Activated T-helper 1 cell treated with anti-CD3 and anti-CD28 coated beads, Interleukin-12 subunit alpha, Interleukin-12 subunit beta, Interleukin-2, Interleukin-4 antibody, amounts not matched to agents 30 ng/mL and 10 ng/mL and 1 ng/mL, durations not matched to agents 14 hours and 24 hours and 36 hours (primary cell): Measurements from ENCODE around the gene VWA7. TPM values are rescaled to one million over a fixed set of nuclear protein-coding genes. Genes with fewer than 3 reads are reported as not detected.
"Not testable (repeated sequence)": the region's sequence is repeated elsewhere in the genome, so short reads cannot be mapped to it uniquely, and the experiment has no call there.

Source experiments
- DNase-seq: peaks from one replicate; pipeline ENCODE4 v3.0.0; 2021; ENCODE audit warnings: low spot score
- H3K27ac Mint-ChIP-seq: one replicate; pipeline ENCODE4 v1.8.0; 2021; ENCODE audit warnings: mild to moderate bottlenecking, mixed read lengths
- H3K27me3 Mint-ChIP-seq: one replicate; pipeline ENCODE4 v1.8.0; 2022; ENCODE audit warnings: mild to moderate bottlenecking, moderate library complexity, mixed read lengths; ENCODE audit not compliant: insufficient read depth
- H3K36me3 Mint-ChIP-seq: one replicate; pipeline ENCODE4 v1.8.0; 2021; ENCODE audit warnings: low read depth, mixed read lengths
- H3K4me1 Mint-ChIP-seq: one replicate; pipeline ENCODE4 v1.8.0; 2021; ENCODE audit warnings: low read depth, mixed read lengths
- H3K4me3 Mint-ChIP-seq: one replicate; pipeline ENCODE4 v1.8.0; 2021; ENCODE audit warnings: mild to moderate bottlenecking, moderate library complexity, mixed read lengths
- H3K9me3 Mint-ChIP-seq: one replicate; pipeline ENCODE4 v1.8.0; 2021; ENCODE audit warnings: mixed read lengths
- intact Hi-C: fragments of 100-400 bp; cut with micrococcal nuclease; formaldehyde crosslinking; loops from one replicate; pipeline ENCODE4 v1.15.1; 2024
- total RNA-seq: library from RNA; stranded (reverse); gene quantifications from 2 replicates; pipeline ENCODE4 v1.2.3, GENCODE V29; 2022

The VWA7 gene
- total RNA-seq, 1 donor from 2014 or later = 2.9 TPM

DNA sequence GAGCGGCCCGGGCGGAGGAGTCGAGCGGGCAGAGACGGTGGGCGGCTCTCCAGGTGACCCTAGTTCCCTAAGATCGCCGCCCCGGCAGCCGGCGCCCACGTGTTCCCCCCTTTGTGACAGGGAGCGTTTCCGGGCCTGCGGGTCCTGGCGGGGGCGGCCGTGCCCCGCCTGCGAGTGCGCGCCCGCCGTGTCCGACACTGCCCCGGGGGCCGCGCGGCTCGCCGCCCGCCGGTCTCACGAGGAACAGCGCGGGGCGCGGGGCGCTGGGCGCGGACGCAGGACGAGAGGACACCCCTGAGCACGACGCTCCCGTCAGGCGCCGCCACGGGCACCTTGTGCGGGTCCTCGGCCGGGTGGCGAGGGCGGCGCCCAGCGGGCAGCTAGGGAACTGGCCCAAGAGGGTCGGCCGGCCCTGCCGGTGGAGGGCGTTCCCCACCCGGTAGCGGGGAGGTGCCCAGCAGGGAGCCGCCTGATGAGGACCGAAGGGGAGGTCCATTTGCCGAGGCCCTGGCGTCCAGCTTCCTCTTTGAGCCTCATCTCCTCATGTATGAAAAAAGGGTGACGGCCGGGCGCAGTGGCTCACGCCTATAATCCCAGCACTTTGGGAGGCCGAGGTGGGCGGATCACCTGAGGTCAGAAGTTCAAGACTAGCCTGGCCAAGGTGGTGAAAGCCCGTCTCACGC, 18.6 kb upstream of the VWA7 start, which contains the start of gene VARS1:
Gene VARS1 (minus strand): TSS at position 137 of the 683 bp plus-strand sequence. CDS start 535 bp downstream, outside the sequence.
- DNase-seq = peak; percentile 84
- H3K4me1 Mint-ChIP-seq = peaks cover 36% of the 10 kb centered on the region
- H3K4me3 Mint-ChIP-seq = peak within 1 kb of the TSS; percentile 86
- intact Hi-C loops = loop anchor here (1.0 to 2.0 kb wide), 8 partner anchors 11 to 92 kb away; partner anchors contain the start of genes ABHD16A, HSPA1B, LSM2 and VWA7
- H3K9me3 Mint-ChIP-seq = no peaks in the 10 kb centered on the region
- H3K36me3 Mint-ChIP-seq = peaks cover 28% of the 10 kb centered on the region
- H3K27ac Mint-ChIP-seq = peak within 1 kb of the TSS; percentile 96
- H3K27me3 Mint-ChIP-seq = no peaks in the 10 kb centered on the region

DNA sequence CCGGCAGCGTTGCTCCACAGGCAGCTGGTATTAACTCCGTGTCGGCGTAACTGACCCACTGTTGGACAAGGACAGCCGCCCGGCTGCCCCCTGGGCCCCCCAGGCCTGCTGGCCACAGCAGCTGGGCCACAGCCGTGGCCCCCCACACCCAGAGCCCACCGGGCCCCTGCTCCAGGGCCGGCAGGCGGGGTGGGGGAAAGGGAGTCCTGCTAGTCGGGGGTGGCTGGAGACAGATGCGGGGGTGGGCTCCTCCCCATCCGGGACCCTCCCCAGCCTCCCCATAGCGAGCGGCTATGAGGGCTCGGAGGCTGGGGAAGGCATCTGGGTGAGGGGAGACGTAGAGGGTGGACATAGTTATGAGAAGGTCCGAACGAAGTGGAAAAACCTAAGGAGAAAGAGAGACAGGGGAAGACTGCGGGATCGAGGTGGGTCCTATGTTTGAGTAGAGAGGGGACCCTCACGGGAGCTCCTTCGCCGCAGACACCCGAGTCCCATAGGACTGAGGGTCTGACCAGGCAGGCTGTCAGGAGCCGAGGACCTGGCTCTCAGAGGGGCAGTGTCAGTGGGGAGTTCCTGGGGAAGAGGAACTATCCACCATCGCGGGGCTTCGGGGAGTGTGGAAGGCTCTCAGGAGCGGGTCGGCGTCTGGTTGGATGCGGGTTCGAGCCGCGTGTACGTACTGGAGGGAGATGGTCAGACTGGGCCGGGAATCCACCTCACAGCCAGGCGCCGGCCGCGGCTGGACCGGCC, 17.9 kb upstream of the VWA7 start:
- Mint-ChIP-seq H3K4me3 (peak overlapping the region; percentile 86), H3K36me3 (peaks cover 31% of the 10 kb centered on the region), H3K9me3 (no peaks in the 10 kb centered on the region), H3K27me3 (no peaks in the 10 kb centered on the region), H3K27ac (peak overlapping the region; percentile 96), H3K4me1 (peaks cover 40% of the 10 kb centered on the region)
- DNase-seq = no peak
- intact Hi-C loops = loop anchor here (1.0 to 2.0 kb wide), 5 partner anchors 18 to 92 kb away; partner anchors contain the start of genes ABHD16A and VWA7

DNA sequence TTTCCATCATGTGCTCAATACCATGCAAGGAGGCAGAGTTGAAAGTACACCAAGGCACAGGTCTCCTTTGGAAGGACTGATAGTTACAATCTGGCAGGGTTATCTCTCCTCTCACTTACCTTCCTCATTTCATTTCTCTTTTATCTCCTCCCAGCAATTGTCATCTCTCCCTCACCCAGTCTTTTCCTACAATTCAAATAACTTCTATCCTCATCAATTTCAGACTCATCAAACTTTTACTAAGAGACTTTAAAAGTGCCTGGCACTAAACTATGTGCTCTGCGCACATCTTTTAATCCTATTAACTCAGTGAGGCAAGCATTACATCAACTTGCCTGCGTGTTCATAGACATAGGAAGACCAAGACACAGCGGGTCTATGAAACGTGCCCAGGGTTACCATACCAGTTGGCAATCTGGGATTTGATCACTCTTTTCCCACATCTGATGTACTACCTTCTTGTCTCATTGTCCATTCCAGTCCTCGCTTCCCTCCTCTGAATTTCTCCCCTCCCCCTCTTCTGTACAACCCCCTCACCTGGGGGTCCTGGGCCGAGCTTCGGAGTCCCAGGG, 17.3 kb upstream of the VWA7 start:
- peaks cover 40% of the 10 kb centered on the region for H3K4me1 Mint-ChIP-seq
- peak overlapping the region; percentile 78 for H3K27ac Mint-ChIP-seq
- DNase-seq = no peak
- intact Hi-C loops = loop anchor here (2.0 kb wide), 1 partner anchor 40 kb away; no protein-coding TSS in a partner anchor
- peak overlapping the region; percentile 86 for H3K4me3 Mint-ChIP-seq
- H3K27me3 Mint-ChIP-seq = no peaks in the 10 kb centered on the region
- no peaks in the 10 kb centered on the region for H3K9me3 Mint-ChIP-seq
- H3K36me3 Mint-ChIP-seq = peaks cover 35% of the 10 kb centered on the region

DNA sequence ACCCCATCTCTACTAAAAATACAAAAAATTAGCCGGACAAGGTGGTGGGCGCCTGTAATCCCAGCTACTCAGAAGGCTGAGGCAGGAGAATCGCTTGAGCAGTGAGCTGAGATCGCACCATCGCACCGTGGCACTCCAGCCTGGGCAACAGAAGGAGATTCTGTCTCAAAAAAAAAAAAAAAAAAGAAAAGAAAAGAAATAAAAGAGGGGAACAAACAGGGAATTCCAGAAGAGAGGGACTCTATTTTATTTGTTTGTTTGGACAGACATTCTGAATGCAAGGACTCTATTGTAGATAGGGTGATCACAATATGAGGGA, 16.8 kb upstream of the VWA7 start:
- Mint-ChIP-seq H3K4me1 (peaks cover 40% of the 10 kb centered on the region), H3K27ac (peak overlapping the region; percentile 24), H3K4me3 (peak overlapping the region; percentile 86), H3K36me3 (peaks cover 39% of the 10 kb centered on the region)
- not testable (repeated sequence) for DNase-seq, H3K27me3 Mint-ChIP-seq, H3K9me3 Mint-ChIP-seq
- intact Hi-C loops = loop anchor here (2.0 kb wide), 1 partner anchor 41 kb away; no protein-coding TSS in a partner anchor

DNA sequence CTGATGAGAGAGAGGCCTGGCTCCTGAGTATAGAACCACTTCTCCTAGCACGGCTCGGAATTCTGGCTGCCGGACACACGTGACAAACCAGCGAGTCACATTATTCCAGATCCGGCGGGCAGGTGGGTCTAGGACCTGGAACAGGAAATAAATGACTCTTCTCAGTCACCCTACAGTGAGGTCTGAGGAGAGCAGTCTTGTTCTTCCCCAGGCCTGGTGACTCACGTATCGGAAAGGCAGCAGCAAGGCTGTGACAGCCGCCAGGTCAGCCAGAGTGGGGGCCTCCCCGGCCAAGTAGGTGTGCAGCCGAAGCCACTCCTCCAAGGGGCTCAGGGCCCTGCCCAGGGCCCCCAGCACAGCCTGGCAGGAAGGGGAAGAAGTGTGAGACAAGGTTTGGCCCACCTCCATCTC, 15.6 kb upstream of the VWA7 start:
- peaks cover 33% of the 10 kb centered on the region for H3K4me1 Mint-ChIP-seq
- H3K27ac Mint-ChIP-seq = no peak overlapping the region
- H3K9me3 Mint-ChIP-seq = no peaks in the 10 kb centered on the region
- H3K36me3 Mint-ChIP-seq = peaks cover 35% of the 10 kb centered on the region
- H3K4me3 Mint-ChIP-seq = peak overlapping the region; percentile 86
- intact Hi-C loops = no loop called here
- no peaks in the 10 kb centered on the region for H3K27me3 Mint-ChIP-seq
- DNase-seq = no peak

DNA sequence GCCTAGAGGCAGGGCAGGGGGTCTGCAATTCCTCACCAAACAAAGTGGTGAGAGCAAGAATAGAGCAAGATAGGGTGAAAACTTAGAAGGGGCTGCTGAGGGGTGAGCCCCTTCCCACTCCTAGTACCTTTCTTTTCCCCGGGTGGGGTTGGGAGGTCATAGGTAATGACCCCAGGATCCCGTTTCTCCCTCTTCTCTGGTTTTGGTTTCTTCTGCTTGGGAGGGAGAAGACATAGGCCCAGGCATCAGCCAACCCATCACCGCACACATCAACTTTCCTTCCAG, 14.9 kb upstream of the VWA7 start:
- H3K36me3 Mint-ChIP-seq = peaks cover 31% of the 10 kb centered on the region
- no peaks in the 10 kb centered on the region for H3K27me3 Mint-ChIP-seq
- H3K4me3 Mint-ChIP-seq = no peak overlapping the region
- intact Hi-C loops = no loop called here
- no peaks in the 10 kb centered on the region for H3K9me3 Mint-ChIP-seq
- no peak overlapping the region for H3K27ac Mint-ChIP-seq
- peaks cover 25% of the 10 kb centered on the region for H3K4me1 Mint-ChIP-seq
- no peak for DNase-seq

DNA sequence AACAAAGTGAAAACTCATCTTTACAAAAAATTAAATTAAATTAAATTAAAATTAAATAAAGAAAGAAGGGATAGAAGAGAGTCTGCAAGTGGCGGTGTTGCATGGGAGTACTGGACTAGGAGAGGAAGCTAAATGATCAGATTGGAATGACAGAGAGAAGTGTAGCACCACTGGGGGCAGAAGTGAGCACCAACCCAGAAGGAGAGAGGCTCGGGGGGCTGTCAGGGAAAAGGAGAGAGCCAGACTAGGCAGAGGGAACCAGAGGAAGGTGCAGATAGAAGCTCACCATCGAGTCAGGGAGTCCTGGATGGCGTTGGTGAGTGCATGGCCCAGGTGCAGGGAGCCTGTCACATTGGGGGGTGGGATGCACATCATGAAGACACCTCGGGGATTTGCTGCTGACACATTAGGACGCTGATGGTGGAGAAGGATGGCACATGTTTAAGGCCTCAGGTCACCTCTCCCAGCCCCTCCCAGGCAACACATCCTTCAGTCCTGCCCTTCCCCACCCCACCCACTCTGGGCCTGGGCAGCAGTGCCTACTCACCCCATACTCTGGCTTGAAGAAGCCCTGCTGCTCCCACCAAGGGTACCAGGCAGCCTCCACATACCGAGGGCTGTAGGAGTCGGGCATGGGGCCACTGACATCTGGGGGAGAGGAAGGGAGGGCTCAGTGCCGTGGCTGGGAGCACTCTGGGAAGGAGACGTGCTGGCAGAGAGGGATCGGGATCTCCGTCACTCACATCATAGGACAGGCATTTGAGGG, 14.4 kb upstream of the VWA7 start:
- peaks cover 29% of the 10 kb centered on the region for H3K36me3 Mint-ChIP-seq
- peaks cover 22% of the 10 kb centered on the region for H3K4me1 Mint-ChIP-seq
- H3K27me3 Mint-ChIP-seq = no peaks in the 10 kb centered on the region
- no peak overlapping the region for H3K4me3 Mint-ChIP-seq
- DNase-seq = no peak
- no peak overlapping the region for H3K27ac Mint-ChIP-seq
- intact Hi-C loops = no loop called here
- H3K9me3 Mint-ChIP-seq = no peaks in the 10 kb centered on the region

DNA sequence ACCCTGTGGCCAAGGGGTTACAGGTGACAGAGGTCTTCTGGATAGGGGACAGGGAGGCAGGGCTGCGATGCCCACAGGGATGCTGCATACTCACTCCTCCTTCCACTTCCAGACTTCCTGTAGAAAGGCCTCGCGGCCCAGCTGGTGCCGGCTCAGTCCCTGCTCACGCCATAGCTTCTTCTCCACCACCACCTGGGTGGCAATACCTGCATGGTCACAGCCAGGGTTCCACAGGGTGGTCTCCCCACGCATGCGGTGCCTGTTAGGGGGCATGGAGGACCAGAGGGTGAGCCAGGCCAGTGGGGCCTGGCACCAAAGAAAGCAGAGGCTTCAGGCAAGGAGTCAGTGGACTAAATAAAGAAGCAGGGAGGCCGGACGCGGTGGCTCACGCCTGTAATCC, 8.3 kb upstream of the VWA7 start:
- peaks cover 34% of the 10 kb centered on the region for H3K36me3 Mint-ChIP-seq
- intact Hi-C loops = no loop called here
- H3K27me3 Mint-ChIP-seq = no peaks in the 10 kb centered on the region

DNA sequence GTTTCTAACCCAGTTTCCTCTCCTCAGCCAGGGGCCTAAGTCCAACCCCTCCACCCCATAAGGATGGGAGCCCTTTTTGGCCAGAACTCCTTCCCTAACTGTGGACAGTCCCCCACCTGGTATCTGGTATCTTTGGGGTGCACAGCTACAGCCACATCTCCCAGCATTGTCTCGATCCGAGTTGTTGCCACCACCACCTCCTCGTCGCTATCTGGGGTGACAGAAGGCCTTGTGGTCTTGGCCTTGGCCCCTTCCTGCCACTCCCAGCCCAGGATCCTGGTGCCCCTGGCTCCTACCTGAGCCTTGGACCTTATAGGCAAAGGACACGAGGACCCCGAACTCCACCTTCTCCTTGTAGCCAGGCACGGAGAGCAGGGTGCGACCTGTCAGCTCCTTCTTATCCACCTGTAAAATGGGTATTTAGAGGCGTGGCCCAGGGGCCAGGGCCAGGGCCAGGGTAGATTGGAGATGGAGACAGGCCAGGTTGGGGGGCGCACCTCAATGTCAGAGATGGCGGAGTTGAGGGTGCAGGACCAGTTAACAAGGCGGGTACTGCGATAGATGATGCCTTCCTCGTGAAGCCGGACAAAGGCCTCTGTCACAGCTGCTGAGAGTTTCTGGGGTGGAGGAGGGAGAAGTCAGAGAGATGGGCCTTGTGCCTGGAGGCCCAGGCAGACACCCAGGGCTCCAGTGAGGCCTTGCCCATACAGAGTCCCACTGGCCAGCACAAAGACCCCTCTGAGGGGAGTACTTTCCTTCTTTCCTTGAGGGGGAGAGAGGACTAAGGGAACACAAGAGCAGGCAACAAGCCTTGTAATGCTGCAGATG, 7.2 kb upstream of the VWA7 start:
- intact Hi-C loops = no loop called here
- H3K9me3 Mint-ChIP-seq = no peaks in the 10 kb centered on the region
- no peak for DNase-seq
- no peaks in the 10 kb centered on the region for H3K4me1 Mint-ChIP-seq
- peaks cover 29% of the 10 kb centered on the region for H3K36me3 Mint-ChIP-seq
- no peaks in the 10 kb centered on the region for H3K27me3 Mint-ChIP-seq
- H3K27ac Mint-ChIP-seq = peak overlapping the region; percentile 31
- no peak overlapping the region for H3K4me3 Mint-ChIP-seq

More for the DNA sequence above, 8.3 kb upstream of the VWA7 start:
- DNase-seq = no peak
- H3K27ac Mint-ChIP-seq = no peak overlapping the region
- H3K4me3 Mint-ChIP-seq = no peak overlapping the region
- H3K4me1 Mint-ChIP-seq = peaks cover under 1% of the 10 kb centered on the region
- H3K9me3 Mint-ChIP-seq = no peaks in the 10 kb centered on the region

DNA sequence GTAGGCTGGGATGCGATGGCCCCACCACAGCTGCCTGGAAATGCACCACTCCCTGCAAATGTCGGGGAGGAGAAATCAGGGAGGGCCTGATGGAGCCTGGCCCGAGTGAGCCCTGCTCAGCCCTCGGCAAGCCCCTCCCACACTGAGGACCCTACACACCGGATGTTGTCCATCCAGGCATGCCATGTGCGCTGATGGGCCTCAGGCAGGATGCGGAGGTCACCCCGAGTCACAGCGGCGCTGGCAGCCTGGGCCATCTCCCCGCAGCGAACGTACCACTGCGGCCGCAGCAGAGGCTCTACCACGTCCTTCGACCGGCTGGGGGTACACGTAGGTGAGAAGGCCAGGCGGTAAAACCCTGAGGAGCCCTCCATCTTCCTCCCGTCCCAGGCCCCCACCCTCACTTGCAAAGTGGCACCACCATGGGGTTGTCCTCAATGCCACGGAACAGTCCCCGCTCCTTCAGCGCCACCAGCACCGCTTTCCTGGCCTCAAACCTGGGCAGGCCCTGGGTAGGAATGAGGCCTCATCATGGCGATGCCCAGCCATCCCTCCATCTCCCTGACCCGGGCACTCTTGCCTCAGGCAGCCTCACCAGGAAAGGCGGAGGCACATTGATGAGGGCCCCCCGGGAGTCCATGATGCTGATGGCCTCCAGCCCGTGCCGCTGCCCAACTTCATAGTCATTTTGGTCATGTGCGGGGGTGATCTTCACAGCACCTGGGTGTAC, 5.2 kb upstream of the VWA7 start:
- peaks cover 4% of the 10 kb centered on the region for H3K4me1 Mint-ChIP-seq
- no peak for DNase-seq
- no peak overlapping the region for H3K4me3 Mint-ChIP-seq
- H3K9me3 Mint-ChIP-seq = no peaks in the 10 kb centered on the region
- H3K27me3 Mint-ChIP-seq = no peaks in the 10 kb centered on the region
- intact Hi-C loops = no loop called here
- peaks cover 28% of the 10 kb centered on the region for H3K36me3 Mint-ChIP-seq
- H3K27ac Mint-ChIP-seq = no peak overlapping the region

DNA sequence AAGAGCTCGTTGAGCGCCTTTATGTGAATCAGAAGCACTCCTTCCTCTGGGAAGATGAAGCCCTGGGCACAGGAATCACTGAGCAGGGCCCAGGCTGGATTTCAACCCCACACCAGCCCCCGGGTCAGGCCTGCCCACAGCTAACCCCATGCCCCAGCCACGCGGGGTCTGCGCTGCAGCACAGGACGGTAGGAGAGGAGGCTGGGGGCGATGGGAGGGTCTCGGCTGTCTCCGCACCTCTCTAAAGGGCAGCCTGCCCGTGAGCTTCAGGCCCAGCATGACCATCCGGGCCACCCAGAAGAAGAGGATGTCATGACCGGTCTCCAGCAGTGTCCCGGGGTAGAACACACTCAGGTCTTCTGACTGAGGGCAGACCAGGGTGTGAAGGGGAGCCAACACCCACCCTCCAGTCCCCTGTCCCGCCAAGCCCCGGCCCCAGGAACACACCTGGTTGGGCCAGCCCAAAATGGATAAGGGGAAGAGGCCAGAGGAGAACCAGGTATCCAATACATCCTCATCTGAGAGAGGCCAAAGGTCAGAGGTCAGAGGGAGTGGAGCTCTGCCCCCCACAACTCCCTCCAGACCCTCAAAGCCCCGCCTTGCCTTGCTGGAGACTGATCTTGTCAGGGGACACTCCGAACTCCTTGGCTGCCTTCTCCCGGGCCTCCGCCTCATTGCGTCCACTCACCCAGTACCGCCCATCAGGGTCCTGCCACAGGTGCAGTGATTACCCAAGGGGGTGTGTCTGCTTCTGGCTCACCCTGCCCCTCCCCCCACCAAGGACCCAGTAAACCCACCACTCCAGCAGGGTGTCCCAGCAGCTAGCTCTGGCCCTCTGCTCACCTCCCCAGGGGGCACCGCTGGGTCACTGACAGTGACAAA, 4.4 kb upstream of the VWA7 start:
- intact Hi-C loops = no loop called here
- H3K4me1 Mint-ChIP-seq = peaks cover 12% of the 10 kb centered on the region
- H3K9me3 Mint-ChIP-seq = no peaks in the 10 kb centered on the region
- DNase-seq = no peak
- H3K27ac Mint-ChIP-seq = no peak overlapping the region
- H3K27me3 Mint-ChIP-seq = no peaks in the 10 kb centered on the region
- H3K36me3 Mint-ChIP-seq = peaks cover 28% of the 10 kb centered on the region
- no peak overlapping the region for H3K4me3 Mint-ChIP-seq
